ENCODE measurements around the gene PLXND1. TPM values are rescaled to one million over a fixed set of nuclear protein-coding genes. Genes with fewer than 3 reads are reported as not detected.

Gene PLXND1
- total RNA-seq, 2 donors from 2014 or later = 16.5 to 38.8 TPM

DNA sequence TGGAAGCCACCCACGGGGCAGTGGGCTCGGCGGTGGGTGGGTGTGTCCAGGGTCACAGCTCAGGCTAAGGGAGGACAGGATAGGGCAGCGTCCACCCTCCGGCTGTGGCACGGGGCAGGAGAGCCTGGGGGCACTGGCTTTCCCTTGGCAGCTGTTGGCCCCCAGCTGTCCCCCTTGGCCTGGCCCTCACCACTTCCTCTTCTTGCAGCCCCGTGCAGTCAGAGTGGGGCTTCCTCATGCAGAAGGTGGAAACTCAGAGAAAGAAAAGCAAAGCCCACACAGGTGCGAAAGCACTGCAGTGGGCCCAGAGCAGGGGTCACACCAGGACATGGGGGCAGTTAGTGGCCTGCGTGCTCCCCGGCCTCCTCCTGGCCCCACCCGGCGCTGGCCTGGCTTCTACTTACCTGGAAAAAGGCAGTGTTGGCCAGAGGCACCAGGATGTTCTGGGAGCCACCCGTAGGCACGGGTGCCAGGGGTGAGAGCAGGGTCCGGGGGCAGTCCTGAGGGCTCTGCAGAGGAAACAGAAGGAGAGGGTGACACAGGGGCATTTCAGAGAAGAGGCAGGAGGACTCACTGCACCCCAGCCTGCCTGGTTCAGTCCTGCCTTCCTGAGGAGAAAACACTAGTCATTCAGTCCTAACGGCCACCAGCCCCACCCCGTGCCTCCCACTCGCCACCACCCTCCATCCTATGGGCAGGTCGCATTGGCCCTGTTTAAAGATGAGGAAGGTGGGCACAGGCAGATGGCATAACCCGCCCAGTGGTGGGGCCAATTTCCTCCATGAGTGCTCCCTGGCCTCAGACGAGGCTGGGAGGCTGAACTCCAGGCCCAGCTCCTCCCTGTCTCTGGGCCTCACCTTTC lies 28.3 kb downstream of the PLXND1 start:
- intact Hi-C loops (cut with DNase I, micrococcal nuclease) = no loop called here
- DNase-seq = peak; percentile 45 to 62
- ATAC-seq = peak; percentile 15

DNA sequence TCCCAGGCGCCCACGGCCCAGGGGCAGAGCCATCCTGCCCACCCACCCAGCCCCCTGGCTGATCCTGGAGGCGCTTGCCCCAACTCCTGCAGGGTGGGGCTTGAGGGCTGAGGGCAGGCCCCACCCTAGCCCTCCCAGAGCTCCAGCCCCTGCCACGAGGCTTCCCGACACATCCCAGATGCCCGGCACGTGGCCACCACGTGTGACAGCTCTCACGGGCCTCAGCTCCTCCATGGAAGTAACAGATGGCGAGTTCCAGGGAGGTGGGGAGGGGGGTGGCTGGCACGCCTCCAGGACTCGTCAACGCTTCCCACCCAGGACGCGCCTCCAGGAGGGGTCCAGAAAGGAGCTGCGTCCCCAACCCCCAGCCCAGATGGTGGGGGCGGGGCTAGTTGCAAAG lies 29.1 kb downstream of the PLXND1 start:
- intact Hi-C loops (cut with DNase I, micrococcal nuclease) = no loop called here
- peak; percentile 41 for ATAC-seq

GRCh38 chr3:129576514-129577352 lies 29.7 kb downstream of the PLXND1 start:
- peak; percentile 70 to 72 for DNase-seq
- peak; percentile 81 for ATAC-seq

More for the DNA sequence above, 29.1 kb downstream of the PLXND1 start:
- DNase-seq = peak; percentile 51 to 59

GRCh38 chr3:129575997-129576384 lies 30.5 kb downstream of the PLXND1 start:
- no peak for DNase-seq
- ATAC-seq = no peak
- intact Hi-C loops (cut with DNase I, micrococcal nuclease) = no loop called here

More at GRCh38 chr3:129576514-129577352, 29.7 kb downstream of the PLXND1 start:
- intact Hi-C loops (cut with DNase I, micrococcal nuclease) = no loop called here

GRCh38 chr3:129575233-129575996 lies 31.1 kb downstream of the PLXND1 start:
- no peak for DNase-seq
- intact Hi-C loops (cut with DNase I, micrococcal nuclease) = no loop called here
- ATAC-seq = no peak

GRCh38 chr3:129574206-129574605 lies 32.3 kb downstream of the PLXND1 start:
- DNase-seq = no peak
- ATAC-seq = no peak
- intact Hi-C loops (cut with DNase I, micrococcal nuclease) = no loop called here

DNA sequence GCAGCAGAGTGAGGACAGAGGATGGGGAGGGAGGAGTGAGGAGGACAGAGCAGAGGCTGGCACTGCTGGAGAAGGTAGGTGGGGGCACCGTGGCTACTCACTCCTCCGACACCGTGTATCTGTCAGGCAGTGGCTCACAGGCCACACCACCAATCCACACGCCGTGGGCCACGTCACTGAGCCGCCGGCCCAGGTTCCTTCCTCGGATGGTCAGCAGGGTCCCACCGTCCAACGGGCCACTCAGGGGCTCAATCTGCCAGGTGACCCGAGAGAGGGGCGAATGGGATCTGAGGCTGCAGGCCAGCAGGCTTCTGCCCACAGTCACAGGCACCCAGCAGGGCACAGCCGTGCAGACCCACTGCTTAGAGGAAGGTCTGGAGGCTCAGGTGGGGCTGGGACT lies 33.0 kb downstream of the PLXND1 start:
- DNase-seq (no peak), ATAC-seq (no peak)
- intact Hi-C loops (cut with DNase I, micrococcal nuclease) = no loop called here

GRCh38 chr3:129572603-129573002 lies 33.9 kb downstream of the PLXND1 start:
- ATAC-seq (no peak), DNase-seq (no peak)
- intact Hi-C loops (cut with DNase I, micrococcal nuclease) = no loop called here

GRCh38 chr3:129571605-129572547 lies 34.6 kb downstream of the PLXND1 start:
- no peak for ATAC-seq

DNA sequence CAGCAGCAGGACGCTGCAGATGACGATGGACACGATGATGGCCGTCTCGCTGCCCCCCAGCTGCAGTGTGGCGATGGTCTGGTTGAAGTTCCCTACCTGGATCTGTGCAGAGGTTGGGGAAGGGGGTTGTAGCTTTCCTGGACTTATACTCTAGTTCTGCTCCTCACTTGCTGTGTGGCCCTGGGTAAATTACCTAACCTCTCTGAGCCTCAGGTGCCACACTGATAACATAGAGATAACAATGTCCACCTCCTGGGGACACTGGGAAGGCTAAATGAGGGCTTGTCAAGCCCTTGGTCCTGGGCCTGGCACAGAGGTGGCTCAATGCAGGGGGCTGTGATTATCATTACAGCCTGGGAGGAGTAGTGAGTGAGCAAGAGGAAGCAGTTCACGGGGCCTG lies 36.6 kb downstream of the PLXND1 start:
- no peak for DNase-seq
- intact Hi-C loops (cut with DNase I, micrococcal nuclease) = no loop called here
- ATAC-seq = no peak

More at GRCh38 chr3:129571605-129572547, 34.6 kb downstream of the PLXND1 start:
- intact Hi-C loops (cut with DNase I, micrococcal nuclease) = no loop called here
- no peak for DNase-seq

- DNase-seq (no peak), ATAC-seq (no peak)
- intact Hi-C loops (cut with DNase I, micrococcal nuclease) = no loop called here
These were observed 38.5 kb downstream of the PLXND1 start for GRCh38 chr3:129567939-129568338.

GRCh38 chr3:129567176-129567705 lies 39.2 kb downstream of the PLXND1 start:
- no peak for DNase-seq
- intact Hi-C loops (cut with DNase I, micrococcal nuclease) = no loop called here
- no peak for ATAC-seq

- ATAC-seq (no peak), DNase-seq (no peak)
- intact Hi-C loops (cut with DNase I, micrococcal nuclease) = no loop called here
These were observed 40.6 kb downstream of the PLXND1 start for GRCh38 chr3:129565902-129566301.

DNA sequence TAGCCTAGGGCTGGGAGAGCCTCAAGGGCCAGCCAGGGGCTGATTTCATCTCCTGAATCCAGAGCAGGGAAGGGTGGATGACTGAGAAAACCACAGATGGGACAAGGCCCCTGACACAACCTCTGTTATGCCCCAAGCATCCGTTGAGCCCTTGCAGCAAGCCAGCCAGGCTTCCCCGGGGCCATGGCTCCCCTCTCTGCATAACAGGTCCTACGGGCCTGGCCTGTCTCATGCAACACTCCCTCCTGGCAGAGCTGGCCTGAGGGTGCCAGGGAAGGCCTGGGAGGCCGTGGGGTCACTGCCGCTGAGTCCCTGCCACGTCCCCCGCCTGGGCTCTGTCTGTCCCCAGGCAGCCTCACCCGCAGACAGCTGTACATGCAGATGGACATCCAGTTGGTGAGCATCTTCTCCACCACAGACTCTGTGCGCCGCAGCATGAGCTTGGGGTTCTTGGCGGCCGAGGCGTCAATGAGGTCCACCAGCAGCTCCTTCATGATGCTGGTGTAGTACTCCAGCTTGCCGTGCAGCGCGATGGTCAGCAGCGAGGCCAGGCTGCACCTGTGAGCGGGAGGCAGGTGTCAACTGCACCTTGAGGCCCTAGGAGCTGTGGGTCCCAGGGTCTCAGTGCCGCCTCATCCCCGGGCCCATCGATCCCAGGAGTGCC lies 41.4 kb downstream of the PLXND1 start:
- DNase-seq (no peak), ATAC-seq (no peak)
- intact Hi-C loops (cut with DNase I, micrococcal nuclease) = no loop called here

- intact Hi-C loops (cut with DNase I, micrococcal nuclease) = no loop called here
- ATAC-seq = no peak
- no peak for DNase-seq
These were observed 42.5 kb downstream of the PLXND1 start for GRCh38 chr3:129563850-129564535.

DNA sequence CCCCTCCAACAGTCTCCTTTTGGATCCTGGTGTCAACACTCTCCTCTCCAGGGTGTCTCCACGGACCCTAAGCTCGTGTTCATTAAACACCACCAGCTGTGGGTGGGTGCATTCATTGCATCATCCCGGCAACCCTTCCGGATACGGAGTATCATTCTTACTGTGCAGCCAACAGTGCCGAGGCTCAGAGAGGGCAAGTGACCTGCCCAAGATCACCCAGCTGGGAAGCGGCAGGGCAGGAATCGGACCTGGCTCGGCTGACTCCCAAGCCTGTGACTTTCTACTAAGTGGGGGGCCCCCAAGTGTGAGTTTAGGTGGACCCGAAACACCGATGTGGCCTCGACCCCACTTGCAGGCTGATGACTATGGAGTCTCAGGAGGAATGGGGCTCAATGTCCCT lies 43.1 kb downstream of the PLXND1 start:
- intact Hi-C loops (cut with DNase I, micrococcal nuclease) = no loop called here
- ATAC-seq (no peak), DNase-seq (no peak)

DNA sequence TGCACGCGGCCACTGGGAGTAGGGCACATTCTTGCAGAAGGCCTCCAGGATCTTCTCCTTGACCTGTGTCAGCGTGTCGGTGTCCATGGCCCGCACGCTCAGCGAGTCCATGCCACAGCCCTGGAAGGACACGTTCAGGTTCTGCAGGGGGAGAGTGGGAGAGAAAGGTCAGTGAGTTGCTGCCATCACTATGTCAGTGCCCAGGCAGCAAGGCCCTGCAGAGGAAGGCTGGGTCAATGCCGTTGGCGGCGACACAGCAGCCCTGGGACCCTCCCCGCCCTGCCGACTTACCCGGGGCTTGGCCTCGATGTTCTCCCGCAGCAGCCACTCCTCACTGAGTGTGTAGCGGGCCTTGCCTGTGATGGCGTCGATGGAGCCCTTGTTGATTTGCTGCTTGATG lies 43.7 kb downstream of the PLXND1 start:
- intact Hi-C loops (cut with DNase I, micrococcal nuclease) = no loop called here
- no peak for DNase-seq
- ATAC-seq = no peak
